Hepatocyte (in vitro differentiated cells): ENCODE data around the gene IRS2.

Source experiments
- EZH2 ChIP-seq: fragments of 200-600 bp; sonication (generic); IDR thresholded peaks from 2 replicates; pipeline ENCODE4 v1.6.1; 2016; ENCODE audit warnings: antibody characterized with exemption, mild to moderate bottlenecking, borderline replicate concordance
- EZH2phosphoT487 ChIP-seq: fragments of 200-600 bp; sonication (generic); IDR thresholded peaks from one replicate; pipeline ENCODE4 v1.6.1; 2018; ENCODE audit warnings: antibody characterized with exemption, mild to moderate bottlenecking, low read depth, moderate library complexity; ENCODE audit not compliant: unreplicated experiment, severe bottlenecking
- TF ChIP-seq, protein P1 (sequence below): fragments of 200-600 bp; sonication (generic); IDR thresholded peaks from 2 replicates; pipeline ENCODE4 v1.5.1; 2016; ENCODE audit warnings: antibody characterized with exemption, mild to moderate bottlenecking; ENCODE audit not compliant: poor library complexity

DNA sequence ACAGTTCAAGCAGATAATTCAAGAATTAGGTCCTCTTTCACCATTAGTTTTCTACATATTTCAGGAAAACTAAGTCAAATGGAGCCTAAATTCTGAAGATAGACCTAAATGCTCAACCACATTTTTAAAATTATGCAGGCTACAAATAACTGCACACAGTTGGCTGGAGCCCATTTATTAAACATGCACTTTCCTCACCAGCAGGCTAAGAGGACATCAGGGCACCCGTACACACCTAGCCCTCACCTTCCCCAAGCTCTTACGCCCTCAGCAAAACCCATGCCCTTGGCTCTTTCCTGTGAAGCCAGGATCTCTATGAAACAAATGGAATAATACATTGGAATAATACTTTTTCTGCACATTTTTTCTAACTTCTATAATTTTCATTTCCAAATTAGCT, 18.2 kb downstream of the IRS2 start:
- TF ChIP-seq, protein P1, sequence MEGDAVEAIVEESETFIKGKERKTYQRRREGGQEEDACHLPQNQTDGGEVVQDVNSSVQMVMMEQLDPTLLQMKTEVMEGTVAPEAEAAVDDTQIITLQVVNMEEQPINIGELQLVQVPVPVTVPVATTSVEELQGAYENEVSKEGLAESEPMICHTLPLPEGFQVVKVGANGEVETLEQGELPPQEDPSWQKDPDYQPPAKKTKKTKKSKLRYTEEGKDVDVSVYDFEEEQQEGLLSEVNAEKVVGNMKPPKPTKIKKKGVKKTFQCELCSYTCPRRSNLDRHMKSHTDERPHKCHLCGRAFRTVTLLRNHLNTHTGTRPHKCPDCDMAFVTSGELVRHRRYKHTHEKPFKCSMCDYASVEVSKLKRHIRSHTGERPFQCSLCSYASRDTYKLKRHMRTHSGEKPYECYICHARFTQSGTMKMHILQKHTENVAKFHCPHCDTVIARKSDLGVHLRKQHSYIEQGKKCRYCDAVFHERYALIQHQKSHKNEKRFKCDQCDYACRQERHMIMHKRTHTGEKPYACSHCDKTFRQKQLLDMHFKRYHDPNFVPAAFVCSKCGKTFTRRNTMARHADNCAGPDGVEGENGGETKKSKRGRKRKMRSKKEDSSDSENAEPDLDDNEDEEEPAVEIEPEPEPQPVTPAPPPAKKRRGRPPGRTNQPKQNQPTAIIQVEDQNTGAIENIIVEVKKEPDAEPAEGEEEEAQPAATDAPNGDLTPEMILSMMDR, result no peak
- TF ChIP-seq EZH2 (no peak), EZH2phosphoT487 (no peak)
